HG02938 (cell line): ENCODE results near the gene METTL4.

Source experiments
- ATAC-seq: cut with Tn5 transposase; IDR thresholded peaks from one replicate; pipeline ENCODE4 v1.9.1; 2021; ENCODE audit warnings: mild to moderate bottlenecking, moderate library complexity; ENCODE audit not compliant: unreplicated experiment

Gene METTL4

DNA sequence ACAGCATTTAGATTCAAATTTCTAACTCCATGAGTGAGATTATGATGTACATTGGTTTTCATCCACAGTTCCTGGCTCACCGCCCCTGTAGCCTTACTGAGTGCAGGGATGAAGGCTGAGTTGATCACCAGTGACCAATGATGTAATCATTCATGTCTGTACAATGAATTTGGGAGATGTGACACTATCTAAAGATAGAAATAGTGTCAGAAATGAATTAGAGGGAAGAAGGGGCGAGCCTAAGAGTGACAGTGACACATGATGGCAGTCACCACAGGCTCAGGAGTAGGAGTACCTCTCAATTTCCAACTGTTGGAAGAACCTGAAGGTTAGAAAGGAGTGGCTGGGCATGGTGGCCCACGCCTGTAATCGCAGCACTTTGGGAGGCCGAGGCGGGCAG is 3.2 kb downstream of the METTL4 start:
- no peak for ATAC-seq

DNA sequence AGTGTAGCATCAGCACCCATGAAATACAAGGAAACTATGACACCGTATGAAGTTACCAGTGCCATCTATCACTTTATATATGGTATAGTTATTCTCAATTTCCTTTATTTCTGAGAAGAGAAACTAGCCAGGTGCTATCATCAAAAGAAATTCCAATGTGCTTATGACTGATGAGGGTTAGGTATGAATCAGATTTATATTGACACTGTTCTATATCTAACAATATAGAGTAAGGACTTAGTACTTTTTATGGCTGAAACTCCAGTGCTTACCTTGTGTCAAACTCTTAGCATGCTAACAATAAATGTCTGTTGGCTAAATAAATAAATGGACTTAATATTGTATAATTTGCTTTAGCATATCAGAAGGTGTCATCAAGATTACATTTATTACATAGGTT is 6.9 kb downstream of the METTL4 start:
- no peak for ATAC-seq

DNA sequence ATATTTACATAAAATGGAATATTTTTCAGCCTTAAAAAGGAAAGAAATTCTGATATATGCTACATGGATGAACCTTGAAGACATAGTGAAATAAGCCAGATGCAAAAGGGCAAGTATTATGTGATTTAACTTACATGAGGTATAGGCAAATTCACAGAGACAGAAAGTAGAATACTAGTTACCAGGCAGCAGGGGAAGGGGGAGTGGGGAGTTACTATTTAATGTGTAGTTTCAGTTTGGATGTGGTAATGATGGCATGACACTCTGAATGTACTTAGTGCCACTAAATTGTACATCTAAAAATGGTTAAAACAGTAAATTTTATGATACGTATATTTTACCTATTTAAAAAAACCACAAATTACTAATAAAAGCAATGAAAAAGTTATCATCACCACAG is 12.1 kb downstream of the METTL4 start:
- ATAC-seq, result peak; percentile 67

DNA sequence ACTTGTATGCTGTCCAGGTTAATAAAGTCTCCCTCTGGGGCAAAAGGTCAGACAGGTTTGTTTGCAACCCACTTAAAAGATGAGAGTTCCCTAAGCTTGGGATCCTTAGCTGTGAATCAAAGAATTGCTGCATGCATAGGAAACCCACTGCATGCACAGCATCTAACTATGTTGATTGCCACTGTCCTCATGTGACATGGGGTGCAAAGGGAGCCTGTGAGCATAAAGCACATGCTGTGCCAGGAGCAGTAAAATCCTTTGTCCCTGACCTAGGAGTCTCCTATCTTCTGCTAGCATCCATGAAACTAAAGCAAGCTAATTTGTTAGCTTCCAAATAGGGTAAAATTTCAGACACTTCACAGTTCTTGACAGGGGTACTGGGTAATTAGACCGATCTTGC is 13.8 kb downstream of the METTL4 start:
- ATAC-seq, result no peak

DNA sequence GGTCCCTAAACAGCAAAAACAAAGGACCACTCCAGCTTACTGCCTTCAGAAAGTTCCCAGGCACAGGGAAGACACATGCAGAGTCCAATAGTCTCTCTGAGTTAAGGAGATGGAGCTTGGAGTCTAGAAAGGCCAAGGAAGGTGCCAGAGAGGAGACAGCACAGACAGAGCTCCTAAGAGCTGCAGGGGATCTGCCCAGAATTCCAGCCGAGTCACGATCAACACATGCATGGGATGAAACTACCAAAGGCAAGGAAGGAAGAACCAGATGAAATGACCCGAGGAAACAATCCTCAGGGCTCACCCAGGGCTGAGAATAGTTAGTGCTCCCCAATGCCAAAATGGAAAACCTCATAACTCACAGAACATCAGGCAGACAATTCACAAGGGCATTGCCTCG is 15.4 kb downstream of the METTL4 start:
- no peak for ATAC-seq

DNA sequence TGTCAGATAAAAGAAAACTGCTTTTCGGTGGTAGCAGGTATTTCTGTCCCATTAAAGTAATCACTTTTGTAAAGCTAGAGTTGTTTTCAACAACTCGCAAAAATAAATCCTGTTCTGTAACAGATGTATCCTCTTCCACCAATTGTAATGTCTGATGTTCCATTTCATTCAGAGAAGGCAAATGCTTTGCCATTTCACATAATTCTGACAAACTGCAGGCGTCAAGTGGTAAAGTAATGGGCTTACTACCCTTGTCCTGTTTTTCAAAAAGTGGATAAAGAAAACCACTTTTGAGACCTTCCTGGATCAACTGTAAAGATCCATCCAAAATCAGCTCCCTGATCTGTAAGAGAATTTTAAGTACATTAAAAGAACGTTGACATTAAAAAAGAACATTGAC is 16.6 kb downstream of the METTL4 start:
- ATAC-seq, result no peak

DNA sequence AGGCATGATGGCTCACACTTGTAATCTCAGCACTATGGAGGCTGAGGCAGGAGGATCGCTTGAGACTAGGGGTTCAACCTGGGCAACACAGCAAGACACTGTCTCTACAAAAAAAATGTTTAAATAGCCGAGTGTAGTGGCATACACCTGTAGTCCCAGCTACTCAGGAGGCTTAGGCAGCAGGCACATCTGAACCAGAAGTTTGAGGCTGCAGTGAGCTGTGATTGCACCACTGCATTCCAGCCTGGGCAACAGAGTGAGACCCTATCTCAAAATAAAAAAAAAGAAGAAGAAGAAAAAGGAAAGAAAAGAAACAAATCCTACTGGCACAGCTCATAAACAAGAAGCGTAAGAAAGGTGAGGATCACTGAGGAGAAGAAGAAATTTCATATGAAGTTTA is 19.9 kb downstream of the METTL4 start:
- ATAC-seq, result no peak

DNA sequence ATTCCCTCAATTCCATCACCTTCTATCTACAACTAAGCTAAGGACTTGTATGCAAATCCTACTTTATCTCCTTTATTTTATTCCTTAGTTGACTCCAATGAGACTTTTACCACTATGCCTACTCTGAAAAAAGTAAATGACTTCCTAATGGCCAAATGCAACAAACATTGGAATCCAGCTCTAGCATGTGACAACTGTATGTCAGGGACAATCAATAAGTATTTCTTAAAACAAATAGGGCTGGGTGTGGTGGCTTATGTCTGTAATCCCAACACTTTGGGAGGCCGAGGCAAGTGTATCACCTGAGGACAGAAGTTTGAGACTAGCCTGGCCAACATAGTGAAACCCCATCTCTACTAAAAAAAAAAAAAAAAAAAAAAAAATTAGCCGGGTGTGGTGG is 21.8 kb downstream of the METTL4 start:
- ATAC-seq, result no peak

DNA sequence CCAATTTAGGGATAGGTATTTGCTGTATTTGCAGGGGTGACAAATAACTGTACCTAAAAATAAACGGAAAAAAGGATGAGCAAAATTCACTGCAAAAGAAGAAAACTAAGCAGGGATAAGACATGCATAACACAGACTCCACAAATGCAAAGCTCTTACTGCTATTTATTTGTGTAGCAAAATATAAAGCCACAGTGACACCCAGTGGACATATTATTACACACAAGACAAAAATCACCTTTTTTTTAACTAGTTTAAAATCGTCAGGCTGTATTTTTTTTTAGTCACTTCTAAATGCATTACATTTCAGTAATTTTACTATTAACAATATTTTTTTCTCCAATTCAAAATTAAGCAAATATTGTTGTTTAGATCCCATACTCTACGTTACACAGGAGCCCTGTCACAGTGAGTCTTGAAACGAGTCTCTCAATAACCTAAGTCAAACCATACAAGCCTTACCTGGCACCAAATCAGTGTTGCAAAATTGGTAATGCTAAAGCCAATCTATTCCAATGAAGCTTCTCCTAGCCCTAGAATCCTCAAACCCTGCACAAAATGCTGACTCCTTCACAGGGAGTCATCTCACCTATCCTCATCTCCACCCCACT is 23.7 kb downstream of the METTL4 start:
- peak; percentile 78 for ATAC-seq

DNA sequence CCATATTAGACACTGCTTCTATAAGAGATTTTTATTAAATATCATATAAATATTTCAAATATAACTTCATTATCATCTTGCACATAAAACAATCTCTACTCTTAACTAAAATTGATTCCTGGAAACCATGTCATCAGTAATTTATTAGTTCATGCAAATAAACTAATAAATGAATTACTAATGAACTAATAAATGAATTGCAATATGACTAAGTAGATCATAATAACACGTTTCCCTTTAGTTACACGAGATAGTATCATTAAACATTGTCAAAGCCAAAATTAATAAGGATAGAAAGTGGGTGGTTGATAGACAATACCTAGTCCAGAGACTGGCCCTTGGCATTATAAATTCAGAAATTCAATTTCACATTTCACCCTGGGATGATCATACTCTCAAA is 26.1 kb downstream of the METTL4 start:
- no peak for ATAC-seq

DNA sequence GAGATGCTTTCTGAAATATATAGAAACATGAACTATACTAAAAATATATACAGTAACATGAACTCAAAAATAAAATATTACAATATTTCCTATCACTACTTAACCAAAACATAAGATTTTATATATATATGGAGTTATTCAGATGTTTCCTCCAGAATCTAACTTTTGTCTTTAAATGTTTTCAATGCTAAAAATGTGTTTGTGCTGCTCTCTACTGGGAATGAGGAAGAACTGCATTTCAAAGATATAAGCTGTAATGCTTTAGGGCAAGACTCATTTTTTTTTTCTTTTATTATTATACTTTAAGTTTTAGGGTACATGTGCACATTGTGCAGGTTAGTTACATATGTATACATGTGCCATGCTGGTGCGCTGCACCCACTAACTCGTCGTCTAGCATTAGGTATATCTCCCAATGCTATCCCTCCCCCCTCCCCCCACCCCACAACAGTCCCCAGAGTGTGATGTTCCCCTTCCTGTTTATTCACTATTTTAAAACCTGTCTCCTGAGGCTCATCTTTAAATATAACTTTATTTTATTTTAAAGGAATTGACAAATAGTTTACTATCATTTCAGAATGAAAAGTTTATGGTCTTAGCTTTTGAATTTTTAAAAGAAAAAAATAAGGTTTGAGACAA is 29.3 kb downstream of the METTL4 start:
- ATAC-seq, result peak; percentile 67

DNA sequence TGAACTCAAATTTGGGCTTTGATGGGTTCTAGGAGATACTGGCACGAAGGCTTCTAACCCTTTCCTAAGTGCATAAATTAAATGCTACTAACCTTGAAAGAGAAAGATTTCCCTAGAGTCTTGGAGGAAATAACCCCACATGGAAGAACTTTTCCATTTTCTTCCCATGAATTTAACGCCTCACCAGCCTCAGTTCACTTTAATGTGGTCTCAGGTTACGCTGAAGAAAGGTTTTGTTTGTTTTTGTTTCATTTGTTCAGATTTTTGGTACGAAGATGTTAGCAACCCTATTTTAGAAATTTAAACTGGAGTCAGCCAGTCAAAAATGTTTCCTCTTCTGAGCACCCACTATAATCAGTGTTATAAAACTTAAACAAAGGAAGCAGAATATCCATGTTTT is 30.7 kb downstream of the METTL4 start:
- ATAC-seq, result no peak

DNA sequence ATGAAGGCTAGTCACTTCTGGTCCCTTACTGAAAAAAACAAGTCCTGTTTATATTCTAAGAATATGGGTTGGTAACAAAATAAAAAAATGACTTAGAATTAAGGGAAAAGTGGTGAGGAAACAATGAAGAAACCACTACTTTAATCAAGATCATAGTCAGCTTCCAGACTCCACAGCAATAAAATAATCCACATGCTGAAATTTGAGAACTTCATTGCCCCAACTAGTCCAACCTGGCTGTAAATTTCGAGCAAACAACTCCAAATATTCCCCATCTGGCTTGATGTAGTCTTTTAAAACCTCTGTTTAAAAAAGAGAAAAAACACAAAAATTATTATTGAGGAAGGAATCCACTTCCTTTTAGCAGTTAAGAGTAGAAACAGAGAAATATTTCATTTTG is 32.5 kb downstream of the METTL4 start:
- no peak for ATAC-seq

DNA sequence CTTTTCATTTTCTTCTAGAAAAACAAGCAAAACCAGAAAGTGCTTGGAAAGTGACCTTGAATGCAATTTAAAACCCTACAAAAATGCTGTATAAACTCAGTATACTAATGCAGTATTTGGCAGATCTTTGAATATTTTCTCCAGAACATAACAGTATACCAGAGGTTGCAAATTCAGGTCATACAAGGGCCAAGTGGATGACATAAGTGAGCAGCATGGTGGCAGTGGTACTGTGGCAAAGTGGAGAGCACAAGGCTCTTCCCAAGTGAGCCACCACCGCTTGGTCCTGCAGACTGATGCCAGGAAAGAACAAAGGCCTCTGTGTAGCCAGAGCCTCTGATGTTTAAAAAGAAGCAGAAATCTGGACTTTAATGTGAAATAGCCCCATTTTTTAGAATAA is 33.1 kb downstream of the METTL4 start:
- ATAC-seq, result no peak

DNA sequence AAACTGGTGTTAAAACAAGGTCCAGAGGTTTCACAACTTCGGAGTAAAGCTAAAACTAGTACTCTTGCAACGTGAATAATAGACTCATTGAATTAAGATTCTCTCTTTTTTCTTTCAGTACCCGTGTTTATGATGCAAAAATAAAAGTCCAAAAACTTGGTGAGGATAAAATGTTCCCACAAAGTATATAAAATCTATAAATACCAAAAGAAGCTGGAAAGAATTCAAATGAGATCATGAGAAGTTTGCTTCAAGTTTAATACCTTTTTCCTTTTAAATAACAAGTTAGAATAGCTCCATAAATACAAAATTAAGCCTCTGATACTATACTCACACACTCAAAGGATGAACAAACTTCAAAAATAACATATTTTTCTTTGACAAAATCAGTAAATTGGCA is 34.0 kb downstream of the METTL4 start:
- ATAC-seq, result no peak

DNA sequence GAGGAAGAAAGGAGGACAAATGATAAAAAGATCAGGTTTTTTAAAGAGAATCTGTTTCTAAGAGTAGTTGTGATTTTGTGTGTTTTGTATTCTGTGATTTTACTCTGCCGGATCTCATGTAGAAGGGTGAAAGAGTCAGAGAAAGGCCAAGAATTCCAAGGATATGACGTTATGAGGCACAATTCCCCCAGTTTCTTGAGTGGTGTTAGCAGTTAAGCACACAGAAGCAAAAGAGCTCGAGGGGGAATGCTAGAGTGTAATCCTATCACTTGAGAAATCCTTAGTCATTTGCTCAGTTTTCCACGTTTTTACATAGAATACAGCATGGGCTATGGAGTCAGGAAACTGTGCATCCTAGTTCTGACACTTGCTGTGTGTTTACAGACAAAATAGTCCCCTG is 34.8 kb downstream of the METTL4 start:
- no peak for ATAC-seq

DNA sequence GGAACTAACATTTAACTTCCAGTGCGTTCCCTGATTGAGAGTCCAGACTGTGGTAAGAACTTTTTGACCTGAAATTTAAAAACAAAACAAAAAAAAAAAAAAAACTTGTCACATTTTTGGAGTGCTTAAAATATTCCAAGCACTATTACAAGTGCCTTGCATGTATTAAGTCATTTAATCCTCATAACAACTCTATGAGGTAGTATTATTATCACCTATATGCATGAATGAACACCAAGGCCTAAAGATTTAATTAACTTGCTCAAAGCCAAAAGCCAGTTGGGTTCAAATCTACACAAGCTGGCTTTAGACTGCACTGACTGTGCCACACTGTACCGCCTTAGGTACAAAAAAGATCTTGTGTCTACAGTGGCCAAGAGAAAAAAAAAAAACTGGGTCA is 35.2 kb downstream of the METTL4 start:
- no peak for ATAC-seq

DNA sequence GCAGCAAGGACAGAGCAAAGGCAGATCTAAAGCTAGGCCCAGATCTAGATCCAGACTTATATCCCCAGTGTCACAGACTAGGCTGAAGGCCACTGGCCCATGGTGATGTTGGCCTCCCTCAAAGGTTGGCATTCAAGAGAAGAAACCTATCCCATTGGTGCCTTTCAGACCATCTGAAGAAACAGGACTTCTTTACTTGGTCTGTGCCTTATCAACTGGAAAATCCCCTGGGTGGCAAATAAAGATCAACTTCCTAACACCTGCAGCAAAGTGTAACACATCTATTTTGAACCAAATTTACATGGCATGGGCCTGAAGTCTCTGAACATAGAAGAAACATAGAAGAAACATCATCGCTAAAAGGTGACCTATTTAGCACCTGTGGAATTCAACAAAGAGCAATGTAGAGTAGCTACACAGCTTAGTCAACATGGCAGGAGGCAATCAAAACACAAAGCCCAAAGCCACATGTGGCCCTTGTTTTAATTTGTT is 35.8 kb downstream of the METTL4 start:
- ATAC-seq, result no peak

DNA sequence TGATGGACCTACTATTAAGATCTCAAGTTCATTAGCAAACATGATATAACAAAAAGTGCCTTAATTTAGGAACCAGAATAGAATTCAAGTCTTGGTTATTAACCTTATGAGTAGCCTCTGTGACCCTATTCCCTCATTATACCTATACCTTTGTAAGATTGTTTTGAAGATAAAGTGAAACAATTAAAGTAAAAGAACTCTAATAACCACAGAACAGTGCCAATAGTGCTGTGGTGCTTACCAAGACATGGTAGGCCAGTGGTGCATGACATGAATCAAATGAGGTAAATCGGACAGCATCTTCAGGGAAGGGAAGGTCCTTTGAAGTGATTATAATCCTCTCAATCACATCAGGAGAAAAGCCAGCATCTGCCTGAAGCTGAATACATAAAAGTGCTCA is 36.4 kb downstream of the METTL4 start:
- no peak for ATAC-seq

DNA sequence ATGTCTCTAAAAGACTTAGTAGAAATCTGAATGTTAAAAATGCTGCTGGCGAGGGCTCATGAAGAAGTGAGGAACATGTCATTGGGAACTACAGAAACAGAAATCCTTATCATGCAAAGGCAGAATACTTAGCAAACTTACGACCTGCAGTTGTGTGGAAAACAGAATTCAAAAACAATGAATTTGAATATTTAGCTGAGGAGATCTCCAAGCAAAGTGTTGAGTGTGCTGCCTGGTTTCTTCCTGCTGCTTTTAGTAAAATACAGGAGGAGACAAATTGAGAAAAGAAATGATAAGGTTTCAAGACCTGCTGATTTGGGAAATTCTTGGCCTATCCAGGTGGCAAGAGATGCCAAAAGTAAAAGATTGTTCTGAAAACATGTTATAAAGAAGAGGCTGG is 38.5 kb downstream of the METTL4 start:
- ATAC-seq, result no peak

DNA sequence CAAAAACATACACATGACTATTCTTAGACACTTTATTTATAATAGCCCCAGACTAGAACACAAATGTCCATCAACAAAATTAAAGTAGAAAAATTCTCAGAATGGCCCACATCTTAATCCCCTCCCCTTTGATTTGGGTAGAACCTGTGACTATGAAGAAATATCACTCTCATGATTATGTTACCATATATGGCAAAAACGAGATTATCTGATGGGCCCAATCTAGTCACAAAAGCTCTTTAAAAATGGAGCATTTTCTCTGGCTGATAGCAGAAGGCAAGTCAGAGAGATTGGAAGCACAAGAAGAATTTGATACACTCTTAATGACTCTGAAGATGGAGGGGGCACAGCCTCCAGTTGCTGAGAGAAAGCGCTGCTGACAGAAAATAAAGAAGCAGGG is 39.6 kb downstream of the METTL4 start:
- ATAC-seq, result no peak

DNA sequence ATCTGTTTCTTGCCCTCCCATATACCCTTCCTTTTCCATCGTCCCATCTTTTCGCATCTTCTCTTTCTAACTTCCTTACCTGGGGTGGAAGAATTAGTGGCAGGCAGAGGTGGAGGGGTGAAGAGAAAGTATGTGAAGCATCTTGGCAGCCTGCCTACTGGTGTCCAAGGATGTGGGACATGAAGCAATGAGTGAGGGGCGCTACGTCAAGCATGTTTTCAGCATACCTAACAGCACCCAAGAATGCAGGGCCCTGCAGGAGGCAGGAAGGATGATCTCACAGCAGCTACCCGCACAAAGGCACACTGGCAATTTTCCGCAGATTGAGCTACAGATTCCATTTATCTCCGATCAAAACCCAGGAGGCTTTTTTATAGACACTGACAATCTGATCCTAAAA is 42.2 kb downstream of the METTL4 start:
- ATAC-seq, result no peak

DNA sequence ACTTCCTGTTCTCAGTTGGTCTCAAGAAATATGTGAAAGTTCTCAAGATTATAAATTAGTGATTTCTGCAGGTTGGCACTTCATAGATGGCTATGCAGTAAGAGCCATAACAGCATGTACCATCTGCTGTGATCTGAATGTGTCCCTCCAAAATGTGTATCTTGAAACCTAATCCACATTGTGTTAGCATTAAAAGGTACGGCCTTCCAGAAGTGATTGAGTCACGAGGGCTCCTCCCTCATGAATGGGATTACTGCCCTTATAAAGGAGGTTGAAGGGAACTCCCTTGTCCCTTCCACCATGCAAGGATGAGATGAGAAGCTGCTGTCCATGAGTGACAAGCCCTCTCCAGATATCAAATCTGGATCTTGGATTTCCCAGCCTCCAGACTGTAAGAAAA is 45.0 kb downstream of the METTL4 start:
- ATAC-seq, result no peak
